CD14-positive monocyte (primary cell): ENCODE measurements around the gene ALDH16A1. TPM values are rescaled to one million over a fixed set of nuclear protein-coding genes. Genes with fewer than 3 reads are reported as not detected.
A peak's percentile ranks its signal among the peaks of the same experiment; 100 is the strongest.

Experiments
- DNase-seq, 3 donors: peaks; one replicate each; pipeline ENCODE4 v3.0.0-alpha.2; 2011 to 2022
- H2AFZ ChIP-seq: 2 replicates; pipeline ENCODE4 v1.6.0; 2012; ENCODE audit warnings: mild to moderate bottlenecking, low read depth, low read length, inconsistent platforms; ENCODE audit not compliant: insufficient read depth, poor library complexity, severe bottlenecking
- H3K27ac ChIP-seq, 2 donors: 1 replicate in 1 of 2; 2 replicates in 1 of 2; pipeline ENCODE4 v1.5.1; 2012 to 2013; ENCODE audit warnings: low read length in 2 of 2, control low read depth in 1 of 2, inconsistent platforms in 1 of 2, low read depth in 1 of 2, mild to moderate bottlenecking in 1 of 2
- H3K27me3 ChIP-seq, 2 donors: one replicate each; pipeline versions ENCODE4 v1.6.0 to v1.6.1; 2011 to 2013; ENCODE audit warnings: low read length in 2 of 2; ENCODE audit not compliant: control insufficient read depth in 2 of 2, insufficient read depth in 2 of 2
- H3K36me3 ChIP-seq, 2 donors: replicated peaks in 1 of 2; 1 replicate in 1 of 2; 2 replicates in 1 of 2; pipeline versions ENCODE4 v1.5.1 to v1.6.1; 2012 to 2013; ENCODE audit warnings: low read length in 2 of 2, control low read depth in 1 of 2, inconsistent platforms in 1 of 2, mild to moderate bottlenecking in 1 of 2; ENCODE audit not compliant: insufficient read depth in 2 of 2, control insufficient read depth in 1 of 2
- H3K4me1 ChIP-seq, 2 donors: 1 replicate in 1 of 2; 2 replicates in 1 of 2; pipeline versions ENCODE4 v1.5.1 to v1.6.1; 2012 to 2013; ENCODE audit warnings: low read length in 2 of 2, control low read depth in 1 of 2, inconsistent platforms in 1 of 2, mild to moderate bottlenecking in 1 of 2, moderate library complexity in 1 of 2; ENCODE audit not compliant: insufficient read depth in 2 of 2, control insufficient read depth in 1 of 2
- H3K4me2 ChIP-seq: replicated peaks from 2 replicates; pipeline ENCODE3; 2012; ENCODE audit warnings: low read length, moderate library complexity, mild to moderate bottlenecking; ENCODE audit not compliant: poor library complexity, severe bottlenecking; ENCODE audit errors: extremely low read depth
- H3K4me3 ChIP-seq, 3 experiments: fragments of 200-600 bp in 1 of 3; sonication (generic) in 1 of 3; replicated peaks in 1 of 3; 1 replicate in 2 of 3; 2 replicates in 1 of 3; pipeline ENCODE4 v1.5.1; 2011 to 2013; ENCODE audit warnings: low read length in 3 of 3, mild to moderate bottlenecking in 3 of 3, control low read depth in 2 of 3, low read depth in 2 of 3, inconsistent platforms in 1 of 3, moderate library complexity in 1 of 3
- H3K79me2 ChIP-seq: 2 replicates; pipeline ENCODE4 v1.6.0; 2012; ENCODE audit warnings: mild to moderate bottlenecking, control low read depth, inconsistent platforms, low read length, moderate library complexity; ENCODE audit not compliant: insufficient read depth
- H3K9ac ChIP-seq: 2 replicates; pipeline ENCODE4 v1.6.0; 2017; ENCODE audit warnings: low read length, mild to moderate bottlenecking; ENCODE audit not compliant: insufficient read depth, poor library complexity, severe bottlenecking
- H3K9me3 ChIP-seq, 2 donors: replicated peaks in 1 of 2; 1 replicate in 1 of 2; 2 replicates in 1 of 2; pipeline versions ENCODE4 v1.5.1 to v1.6.1; 2012 to 2013; ENCODE audit warnings: low read length in 2 of 2, control low read depth in 1 of 2; ENCODE audit not compliant: control insufficient read depth in 1 of 2, insufficient read depth in 1 of 2
- H4K20me1 ChIP-seq: 2 replicates; pipeline ENCODE4 v1.6.0; 2012; ENCODE audit warnings: mild to moderate bottlenecking, low read length, control low read depth, moderate library complexity; ENCODE audit not compliant: insufficient read depth
- H3K27ac Mint-ChIP-seq, 7 donors: one replicate each; pipeline ENCODE4 v1.8.0; 2020; ENCODE audit warnings: mild to moderate bottlenecking in 7 of 7, mixed read lengths in 7 of 7, moderate library complexity in 6 of 7, inconsistent platforms in 2 of 7
- H3K27me3 Mint-ChIP-seq, 3 donors: one replicate each; pipeline ENCODE4 v1.8.0; 2021 to 2022; ENCODE audit warnings: low read depth in 3 of 3, mild to moderate bottlenecking in 3 of 3, mixed read lengths in 3 of 3, moderate library complexity in 3 of 3, inconsistent platforms in 1 of 3
- H3K36me3 Mint-ChIP-seq, 2 donors: one replicate each; pipeline ENCODE4 v1.8.0; 2020; ENCODE audit warnings: mixed read lengths in 2 of 2, inconsistent platforms in 1 of 2, mild to moderate bottlenecking in 1 of 2
- H3K4me1 Mint-ChIP-seq: one replicate; pipeline ENCODE4 v1.8.0; 2020; ENCODE audit warnings: mild to moderate bottlenecking, mixed read lengths
- H3K4me3 Mint-ChIP-seq, 2 donors: one replicate each; pipeline ENCODE4 v1.8.0; 2020; ENCODE audit warnings: mild to moderate bottlenecking in 2 of 2, mixed read lengths in 2 of 2, moderate library complexity in 1 of 2
- H3K9me3 Mint-ChIP-seq, 7 donors: one replicate each; pipeline ENCODE4 v1.8.0; 2020 to 2022; ENCODE audit warnings: mixed read lengths in 7 of 7, mild to moderate bottlenecking in 6 of 7, moderate library complexity in 6 of 7, inconsistent platforms in 2 of 7
- WGBS: methylation state at CpG from one replicate; pipeline ENCODE4 v1.1.5; 2013; ENCODE audit warnings: missing lambda C conversion rate; ENCODE audit not compliant: insufficient coverage; 5-methylcytosine and 5-hydroxymethylcytosine counted together
- intact Hi-C, 2 donors: fragments of 100-400 bp; cut with micrococcal nuclease; formaldehyde crosslinking; loops; one replicate each; pipeline versions ENCODE4 v1.15.0 to v1.15.1; 2023
- polyA plus RNA-seq, 3 donors: library from polyadenylated mRNA; depleted of rRNA in 1 of 3; unstranded in 2 of 3; stranded (reverse) in 1 of 3; fragments of 300-500 nt in 2 of 3; fragments of >200 nt in 1 of 3; fragmentation: Illumina TruSeq in 2 of 3; gene quantifications; 1 replicate in 2 of 3; 2 replicates in 1 of 3; pipeline ENCODE4 v1.2.3, GENCODE V29; 2012 to 2021
- TF ChIP-seq, protein P1 (sequence below): fragments of 200-600 bp; IDR thresholded peaks from one replicate; pipeline ENCODE4 v1.8.0; 2022; ENCODE audit warnings: antibody characterized with exemption, mild to moderate bottlenecking

ALDH16A1 gene
- polyA plus RNA-seq, 3 donors, result 30.8 to 39.5 (median 31.2) TPM

DNA sequence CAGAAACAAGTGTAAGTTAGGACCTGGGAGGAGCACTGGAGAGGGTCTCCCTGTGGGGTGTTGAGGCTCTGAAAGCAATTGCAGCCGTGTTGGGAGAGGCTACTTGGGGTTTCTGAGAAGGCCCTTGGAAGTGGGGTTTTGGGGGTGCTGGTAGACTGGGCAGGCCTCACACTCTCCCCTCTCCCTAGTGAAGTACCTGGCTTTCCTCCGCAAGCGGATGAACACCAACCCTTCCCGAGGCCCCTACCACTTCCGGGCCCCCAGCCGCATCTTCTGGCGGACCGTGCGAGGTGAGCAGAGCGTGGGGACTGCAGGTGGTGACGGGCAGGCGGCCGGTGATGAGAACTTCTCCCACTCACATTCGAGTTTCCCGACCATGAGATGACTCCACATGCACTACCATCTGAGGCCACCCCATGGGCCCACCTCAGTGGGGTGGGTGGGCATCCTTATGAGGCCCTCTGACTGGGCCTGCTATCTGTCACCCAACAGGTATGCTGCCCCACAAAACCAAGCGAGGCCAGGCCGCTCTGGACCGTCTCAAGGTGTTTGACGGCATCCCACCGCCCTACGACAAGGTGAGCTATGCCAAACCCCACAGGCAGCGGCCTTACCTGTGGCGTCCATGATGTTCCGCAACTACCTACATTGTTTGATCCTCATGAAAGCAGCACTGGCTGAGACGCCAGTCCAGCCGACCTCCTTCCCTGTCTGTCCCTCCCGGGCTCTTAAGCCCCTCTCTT is 37.4 kb downstream of the ALDH16A1 start:
- H3K27me3 ChIP-seq, result no peaks in the 10 kb centered on the region
- H3K27ac ChIP-seq, result peak overlapping the region; percentile 36 to 89
- DNase-seq, result no peak
- peaks cover 18 to 23% of the 10 kb centered on the region in 2 donors for H3K4me1 ChIP-seq
- H3K27me3 Mint-ChIP-seq, result no peaks in the 10 kb centered on the region
- no peak overlapping the region for H3K4me2 ChIP-seq
- H3K79me2 ChIP-seq, result peaks cover 30% of the 10 kb centered on the region
- peaks cover 0 to 3% (median 0%) of the 10 kb centered on the region in 7 donors for H3K9me3 Mint-ChIP-seq
- H3K4me1 Mint-ChIP-seq, result peaks cover 23% of the 10 kb centered on the region
- no peak overlapping the region for H3K4me3 Mint-ChIP-seq
- H2AFZ ChIP-seq, result no peak overlapping the region
- peaks cover 50% of the 10 kb centered on the region for H4K20me1 ChIP-seq
- WGBS, result 96% methylated on average over 25 of the region's 27 CpGs
- TF ChIP-seq, protein P1, sequence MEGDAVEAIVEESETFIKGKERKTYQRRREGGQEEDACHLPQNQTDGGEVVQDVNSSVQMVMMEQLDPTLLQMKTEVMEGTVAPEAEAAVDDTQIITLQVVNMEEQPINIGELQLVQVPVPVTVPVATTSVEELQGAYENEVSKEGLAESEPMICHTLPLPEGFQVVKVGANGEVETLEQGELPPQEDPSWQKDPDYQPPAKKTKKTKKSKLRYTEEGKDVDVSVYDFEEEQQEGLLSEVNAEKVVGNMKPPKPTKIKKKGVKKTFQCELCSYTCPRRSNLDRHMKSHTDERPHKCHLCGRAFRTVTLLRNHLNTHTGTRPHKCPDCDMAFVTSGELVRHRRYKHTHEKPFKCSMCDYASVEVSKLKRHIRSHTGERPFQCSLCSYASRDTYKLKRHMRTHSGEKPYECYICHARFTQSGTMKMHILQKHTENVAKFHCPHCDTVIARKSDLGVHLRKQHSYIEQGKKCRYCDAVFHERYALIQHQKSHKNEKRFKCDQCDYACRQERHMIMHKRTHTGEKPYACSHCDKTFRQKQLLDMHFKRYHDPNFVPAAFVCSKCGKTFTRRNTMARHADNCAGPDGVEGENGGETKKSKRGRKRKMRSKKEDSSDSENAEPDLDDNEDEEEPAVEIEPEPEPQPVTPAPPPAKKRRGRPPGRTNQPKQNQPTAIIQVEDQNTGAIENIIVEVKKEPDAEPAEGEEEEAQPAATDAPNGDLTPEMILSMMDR, result no peak
- no peak overlapping the region for H3K4me3 ChIP-seq
- intact Hi-C loops, result loop anchor here in 1 of 2 donors (10.0 kb wide), 1 partner anchor 184 kb away; the partner anchor contains the start of gene PRMT1
- peak overlapping the region in 5 of 7 donors; percentile 10 to 70 (median 25) for H3K27ac Mint-ChIP-seq
- no peaks in the 10 kb centered on the region for H3K9me3 ChIP-seq
- H3K9ac ChIP-seq, result no peak overlapping the region
- H3K36me3 ChIP-seq, result peaks cover 38 to 43% of the 10 kb centered on the region in 2 donors
- peaks cover 38 to 39% of the 10 kb centered on the region in 2 donors for H3K36me3 Mint-ChIP-seq

DNA sequence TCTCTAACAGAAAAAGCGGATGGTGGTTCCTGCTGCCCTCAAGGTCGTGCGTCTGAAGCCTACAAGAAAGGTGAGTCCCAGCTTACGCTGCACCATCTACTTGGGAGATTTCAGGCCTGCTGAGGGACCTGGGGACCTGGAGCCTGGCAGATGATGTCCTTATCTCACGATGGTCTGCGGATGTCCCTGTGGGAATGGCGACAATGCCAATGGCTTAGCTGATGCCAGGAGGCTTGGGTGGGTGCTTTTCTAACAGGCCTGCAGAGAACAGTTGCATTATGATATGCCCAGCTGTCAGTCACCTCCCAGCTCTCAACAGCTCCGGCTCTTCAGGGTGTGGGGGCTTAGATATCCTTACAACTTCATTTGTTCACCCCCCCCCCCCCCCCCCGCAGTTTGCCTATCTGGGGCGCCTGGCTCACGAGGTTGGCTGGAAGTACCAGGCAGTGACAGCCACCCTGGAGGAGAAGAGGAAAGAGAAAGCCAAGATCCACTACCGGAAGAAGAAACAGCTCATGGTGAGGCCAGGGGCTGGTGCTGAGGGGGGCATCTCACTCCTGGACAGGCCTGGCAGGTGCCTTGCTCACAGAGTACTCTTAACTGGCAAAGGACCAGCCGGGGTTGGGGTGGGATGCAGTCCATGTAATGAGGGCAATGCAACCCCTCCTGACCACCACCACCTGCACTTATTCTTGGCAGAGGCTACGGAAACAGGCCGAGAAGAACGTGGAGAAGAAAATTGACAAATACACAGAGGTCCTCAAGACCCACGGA is 38.2 kb downstream of the ALDH16A1 start:
- H3K4me1 ChIP-seq, result peaks cover 20 to 26% of the 10 kb centered on the region in 2 donors
- Mint-ChIP-seq H3K4me3 (no peak overlapping the region), H3K9me3 (peaks cover 0 to 3% (median 0%) of the 10 kb centered on the region in 7 donors), H3K4me1 (peaks cover 23% of the 10 kb centered on the region), H3K36me3 (peaks cover 38 to 39% of the 10 kb centered on the region in 2 donors), H3K27ac (peak overlapping the region in 3 of 7 donors; percentile 10 to 20 (median 13)), H3K27me3 (no peaks in the 10 kb centered on the region)
- peaks cover 38 to 43% of the 10 kb centered on the region in 2 donors for H3K36me3 ChIP-seq
- 95% methylated on average over 9 of the region's 17 CpGs for WGBS
- no peak for DNase-seq
- H3K9ac ChIP-seq, result no peak overlapping the region
- H3K27ac ChIP-seq, result no peak overlapping the region
- H3K4me2 ChIP-seq, result no peak overlapping the region
- TF ChIP-seq, protein P1, result no peak
- peaks cover 31% of the 10 kb centered on the region for H3K79me2 ChIP-seq
- H3K9me3 ChIP-seq, result no peaks in the 10 kb centered on the region
- no peak overlapping the region for H3K4me3 ChIP-seq
- H2AFZ ChIP-seq, result no peak overlapping the region
- H3K27me3 ChIP-seq, result no peaks in the 10 kb centered on the region
- H4K20me1 ChIP-seq, result peaks cover 50% of the 10 kb centered on the region
- intact Hi-C loops, result loop anchor here in 1 of 2 donors (10.0 kb wide), 1 partner anchor 184 kb away; the partner anchor contains the start of gene PRMT1
